Hepatocyte (in vitro differentiated cells): ENCODE results near the gene TRIM10. TPM values are rescaled to one million over a fixed set of nuclear protein-coding genes. Genes with fewer than 3 reads are reported as not detected.

Experiments used
- DNase-seq: peaks from one replicate; pipeline ENCODE4 v3.0.0-alpha.2; 2016; ENCODE audit warnings: low spot score
- H2AFZ ChIP-seq: fragments of 200-600 bp; sonication (generic); 2 replicates; pipeline ENCODE4 v1.6.0; 2016; ENCODE audit warnings: antibody characterized with exemption, mild to moderate bottlenecking
- H3K27ac ChIP-seq: fragments of 200-600 bp; sonication (generic); 2 replicates; pipeline ENCODE4 v1.5.1; 2016; ENCODE audit warnings: mild to moderate bottlenecking
- H3K27me3 ChIP-seq: fragments of 200-600 bp; sonication (generic); 2 replicates; pipeline ENCODE4 v1.6.1; 2016
- H3K36me3 ChIP-seq: fragments of 200-600 bp; sonication (generic); replicated peaks from 2 replicates; pipeline ENCODE4 v1.5.1; 2016; ENCODE audit warnings: low read depth; ENCODE audit not compliant: insufficient read depth
- H3K4me1 ChIP-seq: fragments of 200-600 bp; sonication (generic); 2 replicates; pipeline ENCODE4 v1.5.1; 2016; ENCODE audit warnings: mild to moderate bottlenecking, moderate library complexity; ENCODE audit not compliant: insufficient read depth
- H3K4me2 ChIP-seq: fragments of 200-600 bp; sonication (generic); 2 replicates; pipeline ENCODE4 v1.6.0; 2016
- H3K4me3 ChIP-seq: fragments of 200-600 bp; sonication (generic); 2 replicates; pipeline ENCODE4 v1.5.1; 2016; ENCODE audit warnings: mild to moderate bottlenecking
- H3K79me2 ChIP-seq: fragments of 200-600 bp; sonication (generic); 2 replicates; pipeline ENCODE4 v1.6.0; 2017; ENCODE audit warnings: mild to moderate bottlenecking
- H3K9me2 ChIP-seq: fragments of 200-600 bp; sonication (generic); replicated peaks from 2 replicates; pipeline ENCODE4 v1.6.0; 2017; ENCODE audit warnings: mild to moderate bottlenecking; ENCODE audit not compliant: insufficient read depth
- H3K9me3 ChIP-seq: fragments of 200-600 bp; sonication (generic); 2 replicates; pipeline ENCODE4 v1.5.1; 2016; ENCODE audit warnings: low read depth, mild to moderate bottlenecking
- H4K20me1 ChIP-seq: fragments of 200-600 bp; sonication (generic); 2 replicates; pipeline ENCODE4 v1.6.0; 2016; ENCODE audit warnings: mild to moderate bottlenecking; ENCODE audit not compliant: insufficient read depth, poor library complexity, severe bottlenecking
- EZH2 ChIP-seq: fragments of 200-600 bp; sonication (generic); IDR thresholded peaks from 2 replicates; pipeline ENCODE4 v1.6.1; 2016; ENCODE audit warnings: antibody characterized with exemption, mild to moderate bottlenecking, borderline replicate concordance
- EZH2phosphoT487 ChIP-seq: fragments of 200-600 bp; sonication (generic); IDR thresholded peaks from one replicate; pipeline ENCODE4 v1.6.1; 2018; ENCODE audit warnings: antibody characterized with exemption, mild to moderate bottlenecking, low read depth, moderate library complexity; ENCODE audit not compliant: unreplicated experiment, severe bottlenecking
- WGBS: methylation state at CpG from one replicate; pipeline ENCODE4 v1.1.6; 2016; ENCODE audit warnings: low lambda C conversion rate; ENCODE audit errors: missing lambda C conversion rate; 5-methylcytosine and 5-hydroxymethylcytosine counted together
- polyA plus RNA-seq: library from polyadenylated mRNA; unstranded; fragments of >200 nt; fragmentation: Nextera tagmentation; extraction: Ambion mirVana; gene quantifications from 2 replicates; pipeline ENCODE4 v1.2.1, GENCODE V29; 2016
- total RNA-seq: library from RNA; depleted of rRNA; stranded (reverse); fragments of >200 nt; gene quantifications from 2 replicates; pipeline ENCODE4 v1.2.3, GENCODE V29; 2014
- TF ChIP-seq, protein P1 (sequence below): fragments of 200-600 bp; sonication (generic); IDR thresholded peaks from 2 replicates; pipeline ENCODE4 v1.5.1; 2016; ENCODE audit warnings: antibody characterized with exemption, mild to moderate bottlenecking; ENCODE audit not compliant: poor library complexity

The TRIM10 gene
- total and polyA plus RNA-seq, 2 experiments from 2014 or later: 0.27 to 1.1 TPM

DNA sequence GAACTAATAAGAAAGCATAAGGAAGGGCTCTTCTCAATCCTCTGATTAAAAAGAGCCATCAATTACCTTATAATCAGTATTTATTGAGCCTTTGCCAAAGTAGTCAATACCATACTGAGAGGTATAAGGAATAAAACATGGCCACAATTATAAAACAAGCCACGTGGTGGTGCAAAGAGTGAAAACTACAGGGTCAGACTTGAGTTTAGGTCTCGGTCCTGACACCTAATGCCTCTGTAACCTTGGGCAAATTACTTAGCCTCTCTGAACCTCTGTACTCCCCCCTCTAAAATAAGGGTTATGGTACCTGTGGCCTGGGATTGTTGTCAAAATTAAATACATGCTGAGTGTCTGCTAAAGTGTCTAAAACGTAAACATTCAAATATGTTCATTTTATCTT, 11.8 kb downstream of the TRIM10 start:
- Histone ChIP-seq H3K36me3 (no peaks in the 10 kb centered on the region), H2AFZ (no peak overlapping the region), H3K4me1 (peaks cover 2% of the 10 kb centered on the region), H3K4me3 (no peak overlapping the region), H3K27me3 (no peaks in the 10 kb centered on the region), H4K20me1 (no peaks in the 10 kb centered on the region), H3K9me2 (no peaks in the 10 kb centered on the region), H3K27ac (no peak overlapping the region), H3K4me2 (no peak overlapping the region), H3K9me3 (no peaks in the 10 kb centered on the region), H3K79me2 (no peaks in the 10 kb centered on the region)
- DNase-seq: no peak
- 65% methylated on average over 3 of the region's 3 CpGs for WGBS
- TF ChIP-seq EZH2phosphoT487: no peak
- TF ChIP-seq, protein P1, sequence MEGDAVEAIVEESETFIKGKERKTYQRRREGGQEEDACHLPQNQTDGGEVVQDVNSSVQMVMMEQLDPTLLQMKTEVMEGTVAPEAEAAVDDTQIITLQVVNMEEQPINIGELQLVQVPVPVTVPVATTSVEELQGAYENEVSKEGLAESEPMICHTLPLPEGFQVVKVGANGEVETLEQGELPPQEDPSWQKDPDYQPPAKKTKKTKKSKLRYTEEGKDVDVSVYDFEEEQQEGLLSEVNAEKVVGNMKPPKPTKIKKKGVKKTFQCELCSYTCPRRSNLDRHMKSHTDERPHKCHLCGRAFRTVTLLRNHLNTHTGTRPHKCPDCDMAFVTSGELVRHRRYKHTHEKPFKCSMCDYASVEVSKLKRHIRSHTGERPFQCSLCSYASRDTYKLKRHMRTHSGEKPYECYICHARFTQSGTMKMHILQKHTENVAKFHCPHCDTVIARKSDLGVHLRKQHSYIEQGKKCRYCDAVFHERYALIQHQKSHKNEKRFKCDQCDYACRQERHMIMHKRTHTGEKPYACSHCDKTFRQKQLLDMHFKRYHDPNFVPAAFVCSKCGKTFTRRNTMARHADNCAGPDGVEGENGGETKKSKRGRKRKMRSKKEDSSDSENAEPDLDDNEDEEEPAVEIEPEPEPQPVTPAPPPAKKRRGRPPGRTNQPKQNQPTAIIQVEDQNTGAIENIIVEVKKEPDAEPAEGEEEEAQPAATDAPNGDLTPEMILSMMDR: no peak
- no peak for TF ChIP-seq EZH2

DNA sequence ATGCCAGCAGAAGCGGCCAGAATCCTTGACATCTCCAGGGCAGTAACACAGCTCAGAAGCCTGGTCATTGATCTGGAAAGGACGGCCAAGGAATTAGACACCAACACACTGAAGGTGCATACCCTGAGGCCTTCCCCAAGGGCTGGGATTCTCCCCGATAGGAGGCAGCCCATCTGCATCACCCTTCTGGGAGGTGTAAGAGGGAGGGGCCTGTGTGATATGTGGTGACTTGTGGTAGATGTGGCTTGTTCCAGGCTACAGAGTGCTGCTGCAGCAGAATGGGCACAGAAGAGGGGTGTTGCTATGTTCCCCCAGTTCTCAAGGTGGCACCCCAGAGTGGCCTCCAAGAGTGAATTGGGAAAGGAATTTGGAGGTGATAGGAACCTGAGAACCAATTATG, 13.9 kb downstream of the TRIM10 start:
- Histone ChIP-seq H3K4me3 (no peak overlapping the region), H3K9me3 (no peaks in the 10 kb centered on the region), H3K27me3 (no peaks in the 10 kb centered on the region), H3K4me2 (no peak overlapping the region), H3K9me2 (no peaks in the 10 kb centered on the region), H3K36me3 (no peaks in the 10 kb centered on the region), H3K79me2 (no peaks in the 10 kb centered on the region), H3K27ac (no peak overlapping the region), H4K20me1 (no peaks in the 10 kb centered on the region), H2AFZ (no peak overlapping the region), H3K4me1 (no peaks in the 10 kb centered on the region)
- 75% methylated on average over 3 of the region's 3 CpGs for WGBS
- TF ChIP-seq EZH2phosphoT487 (no peak), EZH2 (no peak)
- TF ChIP-seq, protein P1: no peak
- no peak for DNase-seq

DNA sequence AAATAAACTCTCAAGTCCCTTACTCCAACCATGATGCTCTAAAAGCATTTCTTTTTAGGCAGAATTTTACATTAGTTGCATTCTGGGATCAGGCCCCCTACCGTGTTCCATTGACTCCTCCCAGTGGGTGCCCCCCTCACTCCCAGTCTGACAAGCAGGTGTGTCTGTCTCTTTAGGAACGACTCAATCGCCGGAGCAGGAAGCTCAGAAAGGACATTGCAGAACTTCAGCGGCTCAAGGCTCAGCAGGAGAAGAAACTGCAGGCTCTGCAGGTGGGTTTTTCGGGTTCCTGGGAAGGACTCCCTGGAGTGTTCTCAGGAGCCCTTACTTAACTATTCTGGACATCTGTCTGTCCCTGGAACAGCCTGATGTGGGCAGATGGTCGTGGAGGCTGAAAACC, 15.2 kb downstream of the TRIM10 start:
- Histone ChIP-seq H3K4me2 (no peak overlapping the region), H4K20me1 (no peaks in the 10 kb centered on the region), H3K27me3 (no peaks in the 10 kb centered on the region), H3K79me2 (no peaks in the 10 kb centered on the region), H3K4me3 (no peak overlapping the region), H3K36me3 (no peaks in the 10 kb centered on the region), H3K4me1 (no peaks in the 10 kb centered on the region), H2AFZ (no peak overlapping the region), H3K9me3 (no peaks in the 10 kb centered on the region), H3K27ac (no peak overlapping the region), H3K9me2 (no peaks in the 10 kb centered on the region)
- 59% methylated on average over 7 of the region's 7 CpGs for WGBS
- no peak for DNase-seq
- no peak for TF ChIP-seq EZH2phosphoT487
- no peak for TF ChIP-seq EZH2
- TF ChIP-seq, protein P1: no peak

DNA sequence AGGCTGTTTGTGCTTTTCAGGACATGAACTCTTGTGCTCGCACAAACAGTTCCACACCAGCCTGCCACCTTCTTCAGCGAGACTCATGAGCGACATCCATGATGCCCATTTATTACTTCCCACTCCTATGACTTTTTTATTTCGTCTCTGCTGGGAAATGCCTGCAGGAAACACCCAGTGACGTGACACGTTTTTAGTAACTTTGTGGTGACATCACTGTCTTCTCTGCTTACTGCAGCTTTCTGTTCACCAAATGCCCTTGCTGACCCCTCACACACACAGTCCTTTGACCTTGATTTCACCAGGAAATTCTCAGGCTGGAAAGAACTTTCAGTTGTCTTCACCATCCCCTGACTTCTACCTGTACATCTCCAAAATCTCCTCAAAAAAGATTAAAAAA, 16.2 kb downstream of the TRIM10 start:
- no peak overlapping the region for H2AFZ ChIP-seq
- H3K4me3 ChIP-seq: no peak overlapping the region
- WGBS: 79% methylated on average over 6 of the region's 6 CpGs
- H3K4me2 ChIP-seq: no peak overlapping the region
- TF ChIP-seq EZH2 (no peak), EZH2phosphoT487 (no peak)
- TF ChIP-seq, protein P1: no peak
- no peaks in the 10 kb centered on the region for H3K4me1 ChIP-seq
- no peaks in the 10 kb centered on the region for H3K79me2 ChIP-seq
- no peaks in the 10 kb centered on the region for H4K20me1 ChIP-seq
- H3K36me3 ChIP-seq: no peaks in the 10 kb centered on the region
- no peak overlapping the region for H3K27ac ChIP-seq
- no peak for DNase-seq
- H3K9me3 ChIP-seq: no peaks in the 10 kb centered on the region
- H3K27me3 ChIP-seq: no peaks in the 10 kb centered on the region
- no peaks in the 10 kb centered on the region for H3K9me2 ChIP-seq
